ENCODE measurements around the gene NEURL3.
A peak's percentile ranks its signal among the peaks of the same experiment; 100 is the strongest.
"Not testable (repeated sequence)": the region's sequence is repeated elsewhere in the genome, so short reads cannot be mapped to it uniquely, and the experiment has no call there.

The NEURL3 gene

DNA sequence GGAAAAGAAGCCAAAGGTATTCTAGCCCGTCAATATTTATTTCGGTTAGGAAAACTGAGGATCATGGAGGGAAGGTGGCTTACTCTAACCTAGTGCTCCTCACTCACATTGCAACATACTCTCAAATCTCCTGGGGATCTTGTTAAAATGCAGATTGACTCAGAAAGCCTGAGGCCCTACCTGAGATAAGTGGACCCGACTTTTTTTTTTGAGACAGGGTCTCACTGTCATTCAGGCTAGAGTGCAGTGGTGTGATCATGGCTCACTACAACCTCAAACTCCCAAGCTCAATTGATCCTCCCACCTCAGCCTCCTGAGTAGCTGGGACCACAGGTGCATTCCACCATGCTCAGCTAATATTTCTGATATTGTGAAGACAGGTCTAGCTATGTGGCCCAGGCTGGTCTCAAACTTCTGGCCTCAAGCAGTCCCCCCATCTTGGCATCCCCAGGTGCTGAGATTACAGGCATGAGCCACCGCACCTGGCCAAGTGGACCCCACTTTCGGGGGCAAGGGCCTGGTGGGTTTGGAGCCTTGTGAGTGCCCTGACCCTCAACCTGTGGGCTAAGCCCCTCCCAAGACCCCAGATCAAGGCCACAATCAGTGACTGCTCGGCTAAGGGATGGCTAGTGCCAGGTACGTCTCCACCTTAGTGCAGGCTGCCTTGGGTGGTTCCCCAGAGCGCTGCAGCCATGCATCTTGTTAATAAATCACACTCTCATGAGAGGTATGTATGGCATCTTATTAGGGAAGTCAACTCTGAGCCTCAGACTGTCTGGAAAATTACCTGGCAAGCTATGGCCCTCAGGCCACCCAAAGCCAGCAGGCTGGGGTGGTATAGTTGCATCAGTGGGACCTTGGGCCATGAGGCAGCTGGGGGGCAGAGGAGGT, 1.1 kb upstream of the NEURL3 start:
- DNase-seq, result no peak

DNA sequence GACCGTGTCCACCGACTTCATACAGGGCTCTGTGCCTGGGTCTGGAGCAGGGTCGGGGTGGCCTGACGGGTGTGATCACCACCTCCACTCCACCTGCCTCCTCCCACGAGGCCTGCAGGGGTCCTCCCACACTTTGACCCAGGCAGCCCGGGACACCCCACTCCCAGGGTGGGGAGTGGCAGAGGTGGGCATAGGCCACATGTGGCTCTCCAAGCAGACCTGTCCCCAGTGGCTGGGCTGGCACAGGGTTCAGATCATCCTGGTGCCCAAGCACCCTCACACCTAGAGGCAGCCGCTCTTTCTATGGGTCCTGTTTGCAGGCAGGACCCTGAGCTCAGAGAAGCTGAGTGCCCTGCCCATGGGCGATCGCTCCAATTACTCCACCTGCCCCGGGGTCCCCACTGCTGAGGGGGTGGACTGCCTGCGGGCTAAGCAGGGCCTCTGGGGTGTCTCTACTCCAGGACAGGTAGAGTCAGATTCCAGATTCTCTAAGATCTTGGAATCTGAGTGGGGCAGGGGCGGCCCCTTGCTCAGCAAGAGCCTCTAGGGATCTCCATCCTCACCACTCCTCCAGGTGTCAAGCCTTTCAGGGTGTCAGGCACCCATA, 1.4 kb downstream of the NEURL3 start:
- no peak for DNase-seq

- peak; percentile 53 for DNase-seq
These were observed 2.1 kb downstream of the NEURL3 start for GRCh38 chr2:96502891-96503636.

- DNase-seq, result no peak
These were observed 3.0 kb downstream of the NEURL3 start for GRCh38 chr2:96501886-96502810.

GRCh38 chr2:96501471-96501874, 3.7 kb downstream of the NEURL3 start:
- no peak for DNase-seq

DNA sequence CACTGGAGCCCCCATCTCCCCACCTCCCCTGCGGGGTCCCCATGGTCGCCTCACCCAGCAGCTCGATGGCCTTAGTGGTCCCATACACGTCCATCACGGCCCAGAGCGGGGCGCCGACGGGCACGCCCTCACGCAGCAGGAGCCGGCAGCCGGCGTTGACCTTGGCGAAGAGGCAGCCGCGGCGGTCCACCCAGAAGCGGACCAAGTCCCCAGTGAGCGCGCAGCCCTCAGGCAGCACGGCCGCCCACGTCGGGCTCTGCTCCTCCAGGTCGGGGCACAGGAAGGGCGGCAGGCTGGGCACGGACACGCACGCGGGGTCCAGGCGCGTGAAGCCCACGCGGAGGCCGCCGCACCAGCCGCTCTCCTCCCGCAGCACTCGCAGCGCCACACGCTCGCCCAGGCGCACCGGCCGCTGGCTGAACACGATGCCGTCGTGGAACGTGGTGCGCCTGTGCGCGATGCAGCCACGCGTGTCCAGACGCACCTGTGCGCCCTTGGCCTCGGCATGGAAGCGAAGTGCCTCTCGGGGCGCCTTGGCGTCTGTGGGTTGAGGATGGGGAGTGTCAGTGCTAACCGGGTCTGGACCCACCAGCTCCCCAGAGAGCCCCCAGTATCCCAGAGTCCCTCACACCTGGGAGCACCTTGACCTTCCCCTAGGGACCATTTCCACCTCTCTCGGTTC, 4.6 kb downstream of the NEURL3 start:
- DNase-seq, result no peak

DNA sequence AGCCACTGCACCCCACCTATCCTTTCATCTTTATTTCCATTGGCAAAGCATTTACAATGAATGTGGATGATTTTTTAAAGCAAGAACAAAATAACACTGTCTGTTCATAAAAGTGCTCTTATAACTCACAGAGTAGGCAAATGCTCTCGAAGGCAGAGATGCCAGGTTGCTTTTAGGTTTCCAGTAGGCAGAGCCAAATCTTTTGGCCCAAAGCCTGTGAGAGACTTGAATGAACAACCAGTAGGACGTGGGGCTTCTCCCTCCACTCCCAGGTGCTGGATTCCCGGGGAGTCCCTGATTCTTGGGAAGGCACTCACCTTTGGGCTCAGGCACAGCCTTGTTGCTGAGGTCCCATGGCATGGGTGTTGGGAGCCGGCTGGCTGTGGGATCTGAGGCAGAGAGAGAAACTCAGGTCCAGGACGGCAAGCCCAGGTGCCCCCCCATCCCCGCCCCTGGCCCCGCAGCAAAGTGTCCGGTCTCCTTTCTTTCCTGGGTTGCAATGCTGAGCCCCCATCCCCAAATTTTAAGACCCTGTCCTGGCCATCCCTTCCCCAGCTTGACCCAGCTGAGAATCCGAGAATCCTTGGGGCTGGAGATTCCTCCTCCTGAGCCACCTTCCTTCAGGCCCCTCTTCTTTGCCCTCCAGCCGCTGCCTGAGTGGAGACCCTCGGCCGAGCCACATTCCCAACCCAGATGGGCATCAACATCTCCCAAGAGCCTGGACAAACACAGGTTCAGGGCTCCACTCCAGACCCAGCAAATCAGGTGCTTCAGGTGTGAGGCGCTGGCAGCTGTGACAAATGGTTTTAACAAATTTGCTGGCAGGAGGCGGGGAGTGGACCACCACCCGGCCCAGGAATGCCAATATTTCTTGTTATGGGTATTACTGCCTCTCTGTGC, 5.8 kb downstream of the NEURL3 start:
- DNase-seq, result no peak

DNA sequence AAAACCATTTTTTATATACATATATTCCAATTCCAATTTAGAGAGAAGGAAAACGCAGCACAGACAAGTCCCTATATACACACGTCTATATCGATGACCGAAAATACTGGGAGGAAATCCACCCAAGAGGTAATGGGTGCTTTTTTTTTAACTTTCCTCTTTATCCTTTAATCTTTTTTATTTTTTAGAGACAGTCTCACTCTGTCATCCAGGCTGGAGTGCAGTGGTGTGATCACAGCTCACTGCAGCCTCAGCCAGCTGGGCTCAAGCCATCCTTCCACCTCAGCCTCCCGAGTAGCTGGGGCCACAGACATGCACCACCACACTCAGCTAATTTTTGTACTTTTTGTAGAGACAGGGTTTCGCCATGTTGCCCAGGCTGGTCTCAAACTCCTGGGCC, 6.5 kb downstream of the NEURL3 start:
- DNase-seq, result not testable (repeated sequence)

GRCh38 chr2:96498021-96498431, 7.1 kb downstream of the NEURL3 start:
- DNase-seq, result no peak

DNA sequence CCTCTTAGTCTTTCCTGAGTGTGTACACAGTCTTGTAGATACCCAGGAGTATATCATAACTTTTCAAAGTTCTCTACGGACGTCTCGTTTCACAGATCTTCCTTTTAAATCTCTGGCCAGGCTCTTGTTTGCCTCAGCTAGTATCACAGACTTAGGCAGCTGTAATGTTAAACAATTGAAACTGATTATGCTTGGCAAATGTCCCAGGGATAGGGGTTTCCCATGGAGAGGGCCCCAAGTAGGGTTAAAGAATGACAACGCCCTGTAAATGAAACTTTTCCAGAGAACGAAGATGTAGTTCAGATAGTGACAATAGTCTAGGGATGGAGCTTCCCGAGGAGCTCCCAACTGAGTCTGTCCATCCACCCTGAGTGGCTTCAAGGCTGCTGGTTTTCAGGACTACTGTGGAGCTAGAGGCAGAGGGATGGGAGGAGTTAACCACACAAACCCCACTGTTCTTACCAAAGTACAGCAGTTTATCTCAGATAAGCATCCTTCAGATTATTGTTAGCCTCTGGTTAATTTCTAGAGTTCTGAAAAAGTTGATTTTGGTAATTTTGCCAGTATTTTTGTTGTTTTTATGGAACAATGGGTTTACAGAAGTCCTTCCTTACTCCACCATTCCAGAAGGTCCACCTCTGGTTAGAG, 9.1 kb downstream of the NEURL3 start:
- DNase-seq, result no peak

DNA sequence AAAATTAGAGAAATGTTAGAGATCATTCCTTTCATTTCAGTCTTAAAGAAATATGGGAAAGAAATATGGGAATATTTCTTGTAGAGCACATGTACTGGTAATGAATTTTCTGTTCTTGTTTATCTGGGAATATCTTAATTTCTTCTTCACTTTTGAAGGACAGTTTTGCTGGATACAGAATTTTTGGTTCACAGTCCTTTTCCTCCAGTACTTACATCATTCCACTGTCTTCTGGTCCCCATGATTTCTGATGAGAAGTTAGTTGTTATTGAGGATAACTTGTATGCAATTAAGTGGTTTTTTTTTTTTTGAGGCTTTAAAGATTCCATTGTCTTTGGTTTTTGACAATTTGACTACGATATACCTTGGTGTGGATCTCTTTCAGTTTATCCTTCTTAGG, 11.0 kb downstream of the NEURL3 start:
- DNase-seq, result no peak

DNA sequence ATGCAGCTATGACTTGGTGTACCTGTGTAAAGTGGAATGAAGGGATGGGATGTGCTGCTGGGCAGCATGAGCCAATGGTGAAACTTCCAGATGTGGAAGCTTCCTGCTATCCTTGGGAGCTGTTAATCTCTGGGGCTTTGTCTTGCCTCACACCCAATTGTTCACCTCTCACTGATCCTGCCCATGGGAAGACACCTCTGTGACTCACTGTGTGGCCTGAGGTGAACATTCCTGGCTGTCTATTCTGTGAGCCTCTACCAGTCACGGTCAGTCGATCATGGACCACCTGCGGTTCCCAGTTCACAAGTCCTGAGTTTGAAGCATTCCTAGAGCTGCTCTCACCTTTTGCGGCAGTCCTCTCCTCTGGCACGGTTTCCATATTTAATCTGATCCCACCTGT, 12.1 kb downstream of the NEURL3 start:
- no peak for DNase-seq

DNA sequence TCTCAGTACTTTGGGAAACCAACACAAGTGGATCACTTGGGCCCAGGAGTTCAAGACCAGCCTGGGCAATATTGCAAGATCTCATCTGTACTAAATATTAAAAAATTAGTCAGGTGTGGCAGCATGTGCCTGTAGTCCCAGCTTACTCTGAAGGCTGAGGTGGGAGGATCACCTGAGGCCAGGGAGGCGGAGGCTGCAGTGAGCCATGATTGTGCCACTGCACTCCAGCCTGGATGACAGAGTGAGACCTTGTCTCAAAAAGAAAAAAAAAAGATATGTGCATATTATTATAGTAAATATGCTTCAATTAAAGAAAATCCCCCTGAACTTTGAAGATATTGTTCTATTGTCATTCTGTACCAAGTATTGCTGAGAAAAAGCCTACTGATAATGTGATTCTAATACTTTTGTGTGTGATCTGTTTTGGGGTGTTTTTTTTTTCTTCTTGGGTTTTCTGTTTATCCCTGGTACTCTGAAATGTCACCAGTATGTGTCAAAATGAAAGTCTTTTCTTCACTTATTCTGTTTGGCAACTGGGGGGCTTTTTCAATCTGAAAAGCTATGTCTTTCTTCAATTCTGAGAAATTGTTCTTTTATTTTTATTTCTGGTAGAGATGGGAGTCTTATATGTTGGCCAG, 13.2 kb downstream of the NEURL3 start:
- DNase-seq, result no peak

DNA sequence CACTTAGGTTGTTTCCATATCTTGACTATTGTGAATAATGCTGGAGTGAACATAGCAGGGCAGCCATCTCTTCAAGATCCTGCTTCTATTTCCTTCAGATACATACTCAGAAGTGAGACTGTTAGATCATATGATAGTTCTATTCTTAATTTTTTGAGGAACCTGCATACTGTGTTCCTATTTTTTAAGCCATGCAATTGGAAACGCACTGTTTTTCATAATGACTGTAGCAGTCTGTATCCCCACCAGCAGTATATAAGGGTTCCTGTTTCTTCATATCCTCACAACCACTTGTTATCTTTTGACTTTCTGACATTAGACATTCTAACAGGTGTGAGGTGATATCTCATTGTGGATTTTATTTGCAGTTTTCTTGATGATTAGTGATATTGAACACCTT, 15.5 kb downstream of the NEURL3 start:
- no peak for DNase-seq

DNA sequence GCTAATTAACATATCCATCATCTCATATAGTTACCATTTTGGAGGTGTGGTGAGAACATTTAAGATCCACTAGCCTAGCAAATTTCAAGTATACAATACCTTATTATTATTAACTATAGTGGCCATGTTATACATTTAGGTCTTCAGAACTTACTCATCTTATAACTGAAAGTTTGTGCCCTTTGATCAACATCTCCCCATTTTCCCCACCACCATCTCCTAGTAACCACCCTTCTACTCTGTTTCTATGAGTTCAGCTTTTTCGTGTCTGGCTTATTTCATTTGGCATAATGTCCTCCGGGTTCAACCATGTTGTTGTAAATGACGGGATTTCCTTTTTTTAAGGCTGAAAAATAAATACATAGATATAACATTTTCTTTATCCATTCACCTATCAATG, 15.9 kb downstream of the NEURL3 start:
- DNase-seq, result no peak

DNA sequence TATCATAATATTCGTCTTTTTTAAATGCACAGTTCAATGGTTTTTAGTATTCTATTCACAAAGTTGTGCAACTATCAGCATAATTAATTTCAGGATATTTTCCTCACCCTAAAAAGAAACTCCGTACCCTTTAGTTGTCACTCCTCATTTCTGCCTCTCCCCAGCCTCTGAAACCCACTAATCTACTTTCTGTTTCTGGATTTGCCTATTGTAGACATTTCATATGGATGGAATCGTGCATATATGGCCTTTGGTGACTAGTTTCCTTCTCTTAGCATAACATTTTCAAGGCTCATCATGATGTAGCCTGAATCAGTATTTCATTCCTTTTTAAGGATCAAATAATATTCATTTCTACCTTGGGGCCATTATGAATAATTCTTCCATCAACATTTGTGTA, 18.5 kb downstream of the NEURL3 start:
- DNase-seq, result no peak

DNA sequence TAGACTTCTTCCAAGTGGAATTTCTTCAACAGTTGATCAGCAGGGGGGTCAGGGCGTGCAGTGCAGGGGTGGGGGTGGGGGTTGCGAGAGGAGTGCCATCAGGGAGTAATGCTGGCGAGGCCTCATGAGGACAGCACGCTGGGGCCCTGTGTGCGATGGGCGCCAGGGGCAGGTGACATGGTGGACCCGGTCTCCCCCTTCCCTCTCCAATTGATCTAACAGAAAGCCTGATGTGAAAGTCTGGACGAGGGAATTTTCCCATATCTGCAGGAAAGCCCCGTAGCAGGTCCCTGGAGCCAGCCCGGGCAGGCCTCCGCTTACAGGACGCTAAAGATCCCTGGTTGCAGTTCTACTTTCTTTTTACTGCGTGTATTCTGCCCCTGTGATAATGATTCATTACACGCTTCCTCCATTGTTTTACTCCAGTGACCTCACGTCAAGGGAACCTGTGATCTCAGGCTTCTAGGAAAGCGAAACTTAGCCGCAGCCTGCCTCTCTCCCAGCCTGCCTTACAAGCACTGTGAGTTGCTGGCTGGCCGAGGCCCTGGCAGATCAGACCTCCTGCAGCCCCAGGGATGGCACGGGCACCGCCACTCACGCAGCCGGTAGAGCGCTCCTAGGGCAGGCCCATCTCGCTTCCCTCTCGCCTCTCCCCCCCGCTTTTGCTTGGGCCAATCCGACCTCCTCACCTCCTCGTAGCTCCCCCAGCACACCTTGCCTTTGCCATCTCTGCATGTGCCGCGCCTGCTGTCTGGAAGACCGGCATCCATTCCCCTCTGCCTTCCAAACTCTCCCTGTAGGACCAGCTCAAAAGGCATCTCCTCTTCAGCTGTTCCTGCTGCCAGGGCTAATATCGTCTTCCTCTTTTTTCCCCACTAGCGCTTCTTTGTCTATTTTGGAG, 19.2 kb downstream of the NEURL3 start:
- DNase-seq, result no peak

DNA sequence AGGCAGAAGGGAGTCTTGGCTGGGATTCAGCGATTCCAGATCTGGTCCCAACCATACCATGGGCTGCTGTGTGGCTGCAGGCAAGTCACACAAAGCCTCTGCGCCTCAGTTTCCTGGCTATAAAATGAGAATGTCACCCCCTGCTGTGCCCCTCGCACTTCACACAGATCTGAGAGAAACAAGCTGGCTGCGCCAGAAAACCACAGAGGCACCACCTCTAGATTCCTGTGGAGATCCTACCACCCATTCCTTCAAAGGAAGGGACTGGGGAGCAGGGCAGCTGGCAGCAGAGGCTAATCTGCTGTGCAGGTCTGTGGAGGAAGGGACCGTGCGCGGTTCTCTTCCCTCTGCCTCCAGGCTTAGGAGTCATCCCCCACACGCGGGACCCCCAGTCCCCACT, 19.8 kb downstream of the NEURL3 start:
- DNase-seq, result no peak

DNA sequence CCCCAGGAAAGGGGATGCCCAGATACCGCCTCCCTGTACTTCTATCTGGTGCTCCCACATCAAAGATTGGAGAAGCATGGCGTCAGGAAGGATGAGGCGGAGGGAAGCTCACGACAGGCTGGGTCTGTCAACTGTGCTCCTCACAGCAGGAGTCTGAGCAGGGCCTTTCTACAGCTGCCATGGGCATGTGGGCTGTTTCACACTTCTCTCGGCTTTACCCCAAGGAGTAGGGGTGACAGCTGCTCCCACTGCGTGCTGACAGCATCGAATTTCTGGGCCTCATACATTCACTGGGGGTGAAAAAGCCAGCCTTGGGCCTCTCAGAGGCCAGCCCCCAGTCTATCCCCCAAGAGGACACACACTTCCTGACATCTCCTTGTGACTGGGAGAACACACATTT, 21.1 kb downstream of the NEURL3 start:
- DNase-seq, result no peak
